Measurements from ENCODE around the gene TTBK1. TPM values are rescaled to one million over a fixed set of nuclear protein-coding genes. Genes with fewer than 3 reads are reported as not detected.

Gene TTBK1
- total and polyA plus RNA-seq, 2 donors from 2014 or later = 0.26 to 0.31 TPM

DNA sequence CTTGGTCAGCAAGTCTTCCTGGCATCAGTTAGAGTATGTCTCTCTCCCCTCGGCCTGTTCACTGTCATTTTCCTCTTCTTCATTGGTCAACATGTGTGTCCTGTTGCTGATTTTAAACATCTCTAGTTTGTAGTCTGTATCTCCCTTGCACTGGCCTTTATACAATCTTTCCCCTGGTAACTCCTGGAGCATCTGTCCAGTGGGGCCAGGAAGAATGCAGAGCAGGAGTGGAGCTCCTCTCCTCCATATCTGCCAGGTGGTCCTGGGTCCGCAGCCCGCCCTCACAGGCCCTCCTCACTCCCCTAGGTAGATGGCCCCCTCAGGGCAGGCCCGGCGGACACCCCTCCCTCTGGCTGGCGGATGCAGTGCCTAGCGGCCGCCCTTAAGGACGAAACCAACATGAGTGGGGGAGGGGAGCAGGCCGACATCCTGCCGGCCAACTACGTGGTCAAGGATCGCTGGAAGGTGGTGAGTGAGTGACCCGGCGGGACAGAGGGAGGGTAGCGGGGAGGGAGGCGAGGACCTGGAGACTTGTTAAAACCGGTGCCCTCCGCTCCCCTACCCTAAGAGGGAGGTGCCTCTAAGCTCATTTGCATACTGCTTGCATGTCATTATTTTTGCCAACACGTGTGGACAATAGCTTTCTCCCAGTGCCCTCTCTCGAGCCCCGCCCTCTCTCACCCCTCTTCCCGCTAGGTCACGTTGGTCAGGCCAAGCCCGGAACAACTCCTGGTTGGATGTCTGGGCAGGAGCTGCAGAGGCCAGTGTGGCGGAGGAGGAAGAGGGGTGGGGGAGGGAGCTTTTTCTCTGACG, 3.2 kb downstream of the TTBK1 start:
- DNase-seq (peak; percentile 75 to 94 (median 79)), FAIRE-seq (no peak)
- peaks cover 24% of the 10 kb centered on the region for H3K27me3 ChIP-seq (ENCODE audit: control insufficient read depth, insufficient read depth, low read length)
- TF ChIP-seq, protein P1, sequence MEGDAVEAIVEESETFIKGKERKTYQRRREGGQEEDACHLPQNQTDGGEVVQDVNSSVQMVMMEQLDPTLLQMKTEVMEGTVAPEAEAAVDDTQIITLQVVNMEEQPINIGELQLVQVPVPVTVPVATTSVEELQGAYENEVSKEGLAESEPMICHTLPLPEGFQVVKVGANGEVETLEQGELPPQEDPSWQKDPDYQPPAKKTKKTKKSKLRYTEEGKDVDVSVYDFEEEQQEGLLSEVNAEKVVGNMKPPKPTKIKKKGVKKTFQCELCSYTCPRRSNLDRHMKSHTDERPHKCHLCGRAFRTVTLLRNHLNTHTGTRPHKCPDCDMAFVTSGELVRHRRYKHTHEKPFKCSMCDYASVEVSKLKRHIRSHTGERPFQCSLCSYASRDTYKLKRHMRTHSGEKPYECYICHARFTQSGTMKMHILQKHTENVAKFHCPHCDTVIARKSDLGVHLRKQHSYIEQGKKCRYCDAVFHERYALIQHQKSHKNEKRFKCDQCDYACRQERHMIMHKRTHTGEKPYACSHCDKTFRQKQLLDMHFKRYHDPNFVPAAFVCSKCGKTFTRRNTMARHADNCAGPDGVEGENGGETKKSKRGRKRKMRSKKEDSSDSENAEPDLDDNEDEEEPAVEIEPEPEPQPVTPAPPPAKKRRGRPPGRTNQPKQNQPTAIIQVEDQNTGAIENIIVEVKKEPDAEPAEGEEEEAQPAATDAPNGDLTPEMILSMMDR (IDR thresholded peaks at IDR 0.05; ENCODE audit: borderline replicate concordance, extremely low read depth, insufficient read depth) = no peak
- peak overlapping the region in 1 of 3 donors; percentile 47 for H3K9ac ChIP-seq (ENCODE audit: low read length in 3 of 3)
- H3K4me3 ChIP-seq (ENCODE audit: low read length in 3 of 3) = peak overlapping the region; percentile 77 to 87 (median 78)
- no peaks in the 10 kb centered on the region for H3K9me3 ChIP-seq (ENCODE audit: control insufficient read depth in 2 of 3, insufficient read depth in 1 of 3, low read length in 3 of 3)
- H3K4me1 ChIP-seq (ENCODE audit: control insufficient read depth in 2 of 3, insufficient read depth in 2 of 3, low read depth in 1 of 3, low read length in 3 of 3) = peaks cover 0 to 7% (median 5%) of the 10 kb centered on the region in 3 donors
- intact Hi-C loops (cut with DNase I) = no loop called here
- no peaks in the 10 kb centered on the region for H3K36me3 ChIP-seq (ENCODE audit: control insufficient read depth in 2 of 3, insufficient read depth in 3 of 3, low read length in 3 of 3)
- H3K27ac ChIP-seq (ENCODE audit: low read depth in 2 of 2, low read length in 2 of 2) = peak overlapping the region; percentile 7 to 14

GRCh38 chr6:43247114-43247999, 4.1 kb downstream of the TTBK1 start:
- Histone ChIP-seq H3K4me3 (ENCODE audit: low read length in 3 of 3) (peak overlapping the region; percentile 77 to 87 (median 78)), H3K4me1 (ENCODE audit: control insufficient read depth in 2 of 3, insufficient read depth in 2 of 3, low read depth in 1 of 3, low read length in 3 of 3) (peaks cover 0 to 7% (median 5%) of the 10 kb centered on the region in 3 donors), H3K27me3 (ENCODE audit: control insufficient read depth, insufficient read depth, low read length) (peaks cover 20% of the 10 kb centered on the region), H3K36me3 (ENCODE audit: control insufficient read depth in 2 of 3, insufficient read depth in 3 of 3, low read length in 3 of 3) (no peaks in the 10 kb centered on the region), H3K9me3 (ENCODE audit: control insufficient read depth in 2 of 3, insufficient read depth in 1 of 3, low read length in 3 of 3) (no peaks in the 10 kb centered on the region), H3K9ac (ENCODE audit: low read length in 3 of 3) (peak overlapping the region in 2 of 3 donors; percentile 47 to 57), H3K27ac (ENCODE audit: low read depth in 2 of 2, low read length in 2 of 2) (peak overlapping the region; percentile 14 to 63)
- TF ChIP-seq, protein P1 (IDR thresholded peaks at IDR 0.05; ENCODE audit: borderline replicate concordance, extremely low read depth, insufficient read depth) = no peak
- intact Hi-C loops (cut with DNase I) = no loop called here
- FAIRE-seq (no peak), DNase-seq (peak in 4 of 5 donors; percentile 87 to 94 (median 90))

DNA sequence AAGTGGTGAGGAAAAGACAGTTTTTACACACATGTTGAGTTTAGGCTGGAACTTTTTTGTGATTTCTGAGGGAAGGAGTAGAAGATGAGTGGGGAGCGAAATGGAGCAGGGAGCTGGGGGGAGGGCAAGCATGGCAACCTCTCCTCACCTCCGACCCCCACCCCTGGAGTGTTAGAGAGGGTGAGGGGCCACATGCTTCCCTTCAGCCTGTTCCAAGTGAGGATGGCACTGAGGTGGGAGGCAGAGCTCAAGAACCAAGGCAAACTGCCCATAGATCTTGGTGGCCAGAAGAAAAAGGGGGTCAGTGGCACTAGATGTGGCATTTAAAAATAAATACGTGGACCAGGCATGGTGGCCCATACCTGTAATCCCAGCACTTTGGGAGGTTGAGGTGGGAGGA, 4.8 kb downstream of the TTBK1 start:
- Histone ChIP-seq H3K36me3 (ENCODE audit: control insufficient read depth in 2 of 3, insufficient read depth in 3 of 3, low read length in 3 of 3) (no peaks in the 10 kb centered on the region), H3K4me1 (ENCODE audit: control insufficient read depth in 2 of 3, insufficient read depth in 2 of 3, low read depth in 1 of 3, low read length in 3 of 3) (peaks cover 0 to 7% (median 5%) of the 10 kb centered on the region in 3 donors), H3K9me3 (ENCODE audit: control insufficient read depth in 2 of 3, insufficient read depth in 1 of 3, low read length in 3 of 3) (no peaks in the 10 kb centered on the region), H3K27me3 (ENCODE audit: control insufficient read depth, insufficient read depth, low read length) (peaks cover 13% of the 10 kb centered on the region), H3K27ac (ENCODE audit: low read depth in 2 of 2, low read length in 2 of 2) (no peak overlapping the region), H3K4me3 (ENCODE audit: low read length in 3 of 3) (no peak overlapping the region), H3K9ac (ENCODE audit: low read length in 3 of 3) (no peak overlapping the region)
- intact Hi-C loops (cut with DNase I) = no loop called here
- DNase-seq (peak in 1 of 5 donors; percentile 51), FAIRE-seq (no peak)
- TF ChIP-seq, protein P1 (IDR thresholded peaks at IDR 0.05; ENCODE audit: borderline replicate concordance, extremely low read depth, insufficient read depth) = no peak

All from kidney (tissue), 14 donors.